Right atrium auricular region (tissue), 2 donors: ENCODE measurements around the gene SPATA19. TPM values are rescaled to one million over a fixed set of nuclear protein-coding genes. Genes with fewer than 3 reads are reported as not detected.
"Not testable (repeated sequence)": the region's sequence is repeated elsewhere in the genome, so short reads cannot be mapped to it uniquely, and the experiment has no call there.

Experiments
- DNase-seq: peaks from one replicate; pipeline ENCODE4 v3.0.0-alpha.2; 2019; ENCODE audit warnings: low spot score
- H3K27ac ChIP-seq, 2 donors: fragments of 200-600 bp; sonication (generic); 1 replicate in 1 of 2; 2 replicates in 1 of 2; pipeline ENCODE4 v1.5.1; 2016 to 2019
- H3K27me3 ChIP-seq, 2 donors: fragments of 200-600 bp; sonication (generic); one replicate each; pipeline versions ENCODE4 v1.5.1 to v1.6.0; 2017 to 2019
- H3K36me3 ChIP-seq: fragments of 200-600 bp; sonication (generic); one replicate; pipeline ENCODE4 v1.5.1; 2016
- H3K4me1 ChIP-seq, 2 donors: fragments of 200-600 bp; sonication (generic); one replicate each; pipeline versions ENCODE4 v1.5.1 to v1.6.0; 2017 to 2019
- H3K4me3 ChIP-seq, 2 donors: fragments of 200-600 bp; sonication (generic); 1 replicate in 1 of 2; 2 replicates in 1 of 2; pipeline ENCODE4 v1.5.1; 2017 to 2019; ENCODE audit warnings: mild to moderate bottlenecking in 1 of 2, moderate library complexity in 1 of 2
- H3K9me3 ChIP-seq, 2 donors: fragments of 200-600 bp; sonication (generic); one replicate each; pipeline ENCODE4 v1.5.1; 2019
- CTCF ChIP-seq, 2 donors: fragments of 200-600 bp; sonication (generic); IDR thresholded peaks; one replicate each; pipeline ENCODE4 v1.5.1; 2019; ENCODE audit warnings: antibody characterized with exemption in 2 of 2
- total RNA-seq, 2 donors: library from RNA; depleted of rRNA; stranded (reverse); fragments of >200 nt; gene quantifications; one replicate each; pipeline ENCODE4 v1.1.0, GENCODE V29; 2016

The SPATA19 gene
- total RNA-seq, 2 donors from 2014 or later: not detected

GRCh38 chr11:133865466-133865865 lies 20.2 kb upstream of the SPATA19 start:
- no peaks in the 10 kb centered on the region for H3K27me3 ChIP-seq
- H3K4me3 ChIP-seq: no peak overlapping the region
- TF ChIP-seq CTCF (IDR thresholded peaks at IDR 0.05): no peak
- no peaks in the 10 kb centered on the region for H3K36me3 ChIP-seq
- DNase-seq: no peak
- no peaks in the 10 kb centered on the region for H3K4me1 ChIP-seq
- H3K27ac ChIP-seq: no peak overlapping the region
- no peaks in the 10 kb centered on the region for H3K9me3 ChIP-seq

- H3K36me3 ChIP-seq: no peaks in the 10 kb centered on the region
- TF ChIP-seq CTCF (IDR thresholded peaks at IDR 0.05): no peak
- DNase-seq: no peak
Measured at GRCh38 chr11:133864756-133865155, 19.4 kb upstream of the SPATA19 start.

GRCh38 chr11:133860151-133860550 lies 14.8 kb upstream of the SPATA19 start:
- Histone ChIP-seq H3K9me3 (peaks cover 0 to 8% of the 10 kb centered on the region in 2 donors), H3K27ac (no peak overlapping the region), H3K27me3 (no peaks in the 10 kb centered on the region), H3K4me3 (no peak overlapping the region), H3K36me3 (no peaks in the 10 kb centered on the region), H3K4me1 (no peaks in the 10 kb centered on the region)
- no peak for DNase-seq
- TF ChIP-seq CTCF (IDR thresholded peaks at IDR 0.05): no peak

More at GRCh38 chr11:133864756-133865155, 19.4 kb upstream of the SPATA19 start:
- Histone ChIP-seq H3K4me1 (no peaks in the 10 kb centered on the region), H3K27me3 (no peaks in the 10 kb centered on the region), H3K9me3 (no peaks in the 10 kb centered on the region), H3K4me3 (no peak overlapping the region), H3K27ac (no peak overlapping the region)

GRCh38 chr11:133854330-133854960 lies 9.1 kb upstream of the SPATA19 start:
- not testable (repeated sequence) for H3K36me3 ChIP-seq, H3K27ac ChIP-seq, H3K4me1 ChIP-seq, H3K27me3 ChIP-seq, H3K9me3 ChIP-seq, H3K4me3 ChIP-seq, DNase-seq

- H3K36me3 ChIP-seq: no peaks in the 10 kb centered on the region
- H3K9me3 ChIP-seq: no peaks in the 10 kb centered on the region
- no peak for DNase-seq
- TF ChIP-seq CTCF (IDR thresholded peaks at IDR 0.05): no peak
- H3K4me3 ChIP-seq: no peak overlapping the region
- H3K4me1 ChIP-seq: no peaks in the 10 kb centered on the region
- no peak overlapping the region for H3K27ac ChIP-seq
- H3K27me3 ChIP-seq: no peaks in the 10 kb centered on the region
Measured at GRCh38 chr11:133844217-133844616, 1.1 kb downstream of the SPATA19 start.

GRCh38 chr11:133843454-133843987 lies 1.8 kb downstream of the SPATA19 start:
- no peaks in the 10 kb centered on the region for H3K9me3 ChIP-seq
- H3K27ac ChIP-seq: no peak overlapping the region
- H3K4me3 ChIP-seq: no peak overlapping the region
- H3K27me3 ChIP-seq: no peaks in the 10 kb centered on the region
- DNase-seq: no peak
- H3K4me1 ChIP-seq: no peaks in the 10 kb centered on the region
- TF ChIP-seq CTCF (IDR thresholded peaks at IDR 0.05): no peak
- H3K36me3 ChIP-seq: no peaks in the 10 kb centered on the region
